Stomach smooth muscle (tissue), 2 donors: ENCODE results near the gene LIMA1.

Experiments
- H3K27ac ChIP-seq: one replicate; pipeline ENCODE4 v1.7.0; 2013; ENCODE audit warnings: mild to moderate bottlenecking, low read length, inconsistent platforms
- H3K27me3 ChIP-seq, 2 donors: one replicate each; pipeline ENCODE4 v1.7.0; 2013; ENCODE audit warnings: low read length in 2 of 2; ENCODE audit not compliant: insufficient read depth in 2 of 2, control insufficient read depth in 1 of 2
- H3K36me3 ChIP-seq, 2 donors: one replicate each; pipeline ENCODE4 v1.7.0; 2013; ENCODE audit warnings: low read length in 2 of 2; ENCODE audit not compliant: control insufficient read depth in 2 of 2, insufficient read depth in 2 of 2
- H3K4me1 ChIP-seq: one replicate; pipeline ENCODE4 v1.7.0; 2013; ENCODE audit warnings: low read length; ENCODE audit not compliant: control insufficient read depth, insufficient read depth
- H3K4me3 ChIP-seq, 2 donors: one replicate each; pipeline ENCODE4 v1.7.0; 2013; ENCODE audit warnings: low read length in 2 of 2
- H3K9ac ChIP-seq, 2 donors: one replicate each; pipeline ENCODE4 v1.7.0; 2013; ENCODE audit warnings: low read length in 2 of 2, mild to moderate bottlenecking in 1 of 2
- H3K9me3 ChIP-seq, 2 donors: one replicate each; pipeline ENCODE4 v1.7.0; 2013; ENCODE audit warnings: low read length in 2 of 2; ENCODE audit not compliant: control insufficient read depth in 2 of 2
- donor health status: healthy.
- donor health status: Pancreatic carcinoma.

Gene LIMA1

GRCh38 chr12:50145439-50145838, 137.9 kb downstream of the LIMA1 start:
- Histone ChIP-seq H3K9me3 (no peaks in the 10 kb centered on the region), H3K9ac (no peak overlapping the region), H3K27ac (no peak overlapping the region), H3K36me3 (peaks cover 5 to 7% of the 10 kb centered on the region in 2 donors), H3K4me1 (no peaks in the 10 kb centered on the region), H3K4me3 (no peak overlapping the region), H3K27me3 (no peaks in the 10 kb centered on the region)

- H3K4me3 ChIP-seq = no peak overlapping the region
- peaks cover 5 to 17% of the 10 kb centered on the region in 2 donors for H3K36me3 ChIP-seq
- no peaks in the 10 kb centered on the region for H3K4me1 ChIP-seq
- H3K9me3 ChIP-seq = no peaks in the 10 kb centered on the region
- no peak overlapping the region for H3K9ac ChIP-seq
- no peaks in the 10 kb centered on the region for H3K27me3 ChIP-seq
- no peak overlapping the region for H3K27ac ChIP-seq
Measured at GRCh38 chr12:50142993-50143392, 140.3 kb downstream of the LIMA1 start.

GRCh38 chr12:50132505-50133135, 150.7 kb downstream of the LIMA1 start:
- H3K27me3 ChIP-seq = no peaks in the 10 kb centered on the region
- peaks cover 38 to 44% of the 10 kb centered on the region in 2 donors for H3K36me3 ChIP-seq
- no peak overlapping the region for H3K9ac ChIP-seq
- no peak overlapping the region for H3K27ac ChIP-seq
- peaks cover 9% of the 10 kb centered on the region for H3K4me1 ChIP-seq
- no peak overlapping the region for H3K4me3 ChIP-seq
- H3K9me3 ChIP-seq = no peaks in the 10 kb centered on the region

- H3K4me1 ChIP-seq = peaks cover 2% of the 10 kb centered on the region
- no peaks in the 10 kb centered on the region for H3K9me3 ChIP-seq
- H3K27ac ChIP-seq = no peak overlapping the region
- H3K36me3 ChIP-seq = peaks cover 33 to 41% of the 10 kb centered on the region in 2 donors
- no peaks in the 10 kb centered on the region for H3K27me3 ChIP-seq
- H3K9ac ChIP-seq = no peak overlapping the region
- no peak overlapping the region for H3K4me3 ChIP-seq
Measured at GRCh38 chr12:50129290-50129689, 154.0 kb downstream of the LIMA1 start.

- H3K4me1 ChIP-seq = peaks cover 2% of the 10 kb centered on the region
- no peak overlapping the region for H3K4me3 ChIP-seq
- no peak overlapping the region for H3K9ac ChIP-seq
- H3K27ac ChIP-seq = no peak overlapping the region
- H3K36me3 ChIP-seq = peaks cover 35 to 43% of the 10 kb centered on the region in 2 donors
- no peaks in the 10 kb centered on the region for H3K9me3 ChIP-seq
- no peaks in the 10 kb centered on the region for H3K27me3 ChIP-seq
Measured at GRCh38 chr12:50127546-50127945, 155.8 kb downstream of the LIMA1 start.
